HFFc6 (cell line): ENCODE results near the gene DUSP23. TPM values are rescaled to one million over a fixed set of nuclear protein-coding genes. Genes with fewer than 3 reads are reported as not detected.

Source experiments
- DNase-seq: peaks from one replicate; pipeline ENCODE4 v3.0.0-alpha.2; 2018
- H3K27ac Mint-ChIP-seq: 2 replicates; pipeline ENCODE4 v1.8.0; 2020; ENCODE audit warnings: mild to moderate bottlenecking, mixed read lengths
- H3K27me3 Mint-ChIP-seq: 2 replicates; pipeline ENCODE4 v1.8.0; 2021; ENCODE audit warnings: mild to moderate bottlenecking, moderate library complexity, mixed read lengths; ENCODE audit not compliant: insufficient read depth
- H3K36me3 Mint-ChIP-seq: 2 replicates; pipeline ENCODE4 v1.8.0; 2021; ENCODE audit warnings: low read depth, mixed read lengths
- H3K4me1 Mint-ChIP-seq: 2 replicates; pipeline ENCODE4 v1.8.0; 2020; ENCODE audit warnings: low read depth, mixed read lengths
- H3K4me3 Mint-ChIP-seq: 2 replicates; pipeline ENCODE4 v1.8.0; 2020; ENCODE audit warnings: mild to moderate bottlenecking, moderate library complexity, mixed read lengths
- H3K9me3 Mint-ChIP-seq: 2 replicates; pipeline ENCODE4 v1.8.0; 2020; ENCODE audit warnings: mild to moderate bottlenecking, mixed read lengths
- total RNA-seq, 6 experiments: library from RNA; stranded (reverse); fragmentation: NEBNext Ultra II Directional; extraction: Animal tissue kit (Norgen Biotek cat#: 25700); gene quantifications; 2 replicates in 1 of 6; 3 replicates in 5 of 6; pipeline ENCODE4 v1.2.3, GENCODE V29; 2021
- TF ChIP-seq, protein P1 (sequence below): fragments of 200-600 bp; sonication (generic); IDR thresholded peaks from 2 replicates; pipeline ENCODE4 v1.5.0; 2021; ENCODE audit warnings: antibody characterized with exemption, mild to moderate bottlenecking

Gene DUSP23
- total RNA-seq, 6 experiments from 2014 or later = 23.3 to 26.3 (median 23.5) TPM

DNA sequence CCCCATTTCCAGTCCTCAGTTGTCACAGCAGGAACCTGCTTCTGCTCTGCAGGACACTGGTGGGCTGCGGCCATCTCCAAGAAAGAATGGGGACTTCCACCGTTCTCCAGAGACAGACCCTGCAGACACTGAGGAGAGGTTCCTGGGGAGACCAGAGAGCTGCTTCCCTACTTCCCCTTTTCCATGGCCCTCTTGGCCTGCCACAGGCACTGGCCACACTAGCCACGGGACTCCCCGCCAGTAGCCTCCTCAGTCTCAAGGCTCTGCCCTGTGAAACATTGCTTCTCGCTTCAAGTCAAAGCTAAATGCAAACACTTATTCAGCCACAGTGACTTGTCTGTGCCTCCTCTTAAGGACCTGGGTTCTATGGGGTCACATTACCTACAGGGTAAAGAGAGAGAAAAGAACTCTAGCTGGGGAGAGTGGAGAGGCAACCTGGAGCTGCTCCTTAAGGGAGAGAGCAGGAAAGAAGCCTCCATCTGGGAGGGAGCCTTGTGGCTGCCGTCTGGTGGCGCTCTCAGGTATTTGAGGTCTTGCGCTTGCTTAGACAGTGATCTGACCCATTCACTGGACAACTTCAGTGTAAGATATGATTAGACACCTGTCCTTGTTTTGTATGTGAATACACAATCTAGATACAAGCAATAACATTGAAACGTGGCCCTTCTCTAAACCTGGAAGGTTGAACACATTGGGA lies 40.6 kb downstream of the DUSP23 start:
- Mint-ChIP-seq H3K4me3 (no peak overlapping the region), H3K27ac (no peak overlapping the region), H3K27me3 (peaks cover 13% of the 10 kb centered on the region), H3K36me3 (no peaks in the 10 kb centered on the region), H3K4me1 (peaks cover 49% of the 10 kb centered on the region), H3K9me3 (no peaks in the 10 kb centered on the region)
- no peak for DNase-seq
- TF ChIP-seq, protein P1, sequence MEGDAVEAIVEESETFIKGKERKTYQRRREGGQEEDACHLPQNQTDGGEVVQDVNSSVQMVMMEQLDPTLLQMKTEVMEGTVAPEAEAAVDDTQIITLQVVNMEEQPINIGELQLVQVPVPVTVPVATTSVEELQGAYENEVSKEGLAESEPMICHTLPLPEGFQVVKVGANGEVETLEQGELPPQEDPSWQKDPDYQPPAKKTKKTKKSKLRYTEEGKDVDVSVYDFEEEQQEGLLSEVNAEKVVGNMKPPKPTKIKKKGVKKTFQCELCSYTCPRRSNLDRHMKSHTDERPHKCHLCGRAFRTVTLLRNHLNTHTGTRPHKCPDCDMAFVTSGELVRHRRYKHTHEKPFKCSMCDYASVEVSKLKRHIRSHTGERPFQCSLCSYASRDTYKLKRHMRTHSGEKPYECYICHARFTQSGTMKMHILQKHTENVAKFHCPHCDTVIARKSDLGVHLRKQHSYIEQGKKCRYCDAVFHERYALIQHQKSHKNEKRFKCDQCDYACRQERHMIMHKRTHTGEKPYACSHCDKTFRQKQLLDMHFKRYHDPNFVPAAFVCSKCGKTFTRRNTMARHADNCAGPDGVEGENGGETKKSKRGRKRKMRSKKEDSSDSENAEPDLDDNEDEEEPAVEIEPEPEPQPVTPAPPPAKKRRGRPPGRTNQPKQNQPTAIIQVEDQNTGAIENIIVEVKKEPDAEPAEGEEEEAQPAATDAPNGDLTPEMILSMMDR = peak; percentile 15

DNA sequence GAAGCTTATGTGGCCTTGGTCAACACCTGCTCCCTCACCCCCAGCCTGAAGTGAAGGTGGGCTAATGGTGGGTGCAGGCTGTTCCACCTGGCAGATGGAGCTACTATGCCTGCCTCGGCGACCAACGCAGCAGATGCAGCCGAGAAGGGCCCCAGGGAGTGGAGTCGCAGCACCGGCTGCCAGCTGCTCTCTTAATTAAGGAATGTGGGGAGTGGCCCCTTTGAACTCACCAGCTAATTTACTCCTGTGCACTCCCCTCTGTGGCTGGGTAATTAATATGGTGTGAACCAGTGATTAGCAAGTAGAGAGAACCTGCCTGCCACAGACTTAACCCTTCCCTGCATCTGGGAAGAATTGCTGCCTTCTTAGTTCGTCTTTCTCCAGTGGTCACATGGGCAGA lies 42.6 kb downstream of the DUSP23 start:
- Mint-ChIP-seq H3K4me1 (peaks cover 55% of the 10 kb centered on the region), H3K36me3 (no peaks in the 10 kb centered on the region), H3K27me3 (peaks cover 16% of the 10 kb centered on the region), H3K27ac (no peak overlapping the region), H3K4me3 (no peak overlapping the region), H3K9me3 (no peaks in the 10 kb centered on the region)
- DNase-seq = no peak
- TF ChIP-seq, protein P1 = no peak

DNA sequence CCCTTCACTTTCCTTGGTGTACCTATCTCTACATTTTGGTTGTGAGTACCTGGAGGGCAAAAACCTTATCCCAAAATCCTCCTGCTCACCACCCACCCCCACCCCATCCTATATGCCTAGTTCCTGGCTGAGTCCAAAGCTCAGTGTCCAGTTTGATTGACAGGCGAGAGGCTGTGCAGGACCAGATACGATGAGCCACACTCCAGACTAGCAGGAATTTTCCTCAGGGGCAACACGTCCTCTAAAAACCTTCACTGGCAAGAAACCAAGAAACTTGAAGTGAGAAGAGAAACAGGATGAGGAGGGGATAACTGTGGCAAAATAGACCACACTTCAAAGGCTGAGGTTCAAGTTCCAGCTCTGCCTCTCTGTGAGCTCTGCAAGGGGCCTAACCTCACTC lies 44.8 kb downstream of the DUSP23 start:
- no peak overlapping the region for H3K27ac Mint-ChIP-seq
- H3K36me3 Mint-ChIP-seq = no peaks in the 10 kb centered on the region
- H3K4me3 Mint-ChIP-seq = no peak overlapping the region
- H3K4me1 Mint-ChIP-seq = peaks cover 73% of the 10 kb centered on the region
- peaks cover 16% of the 10 kb centered on the region for H3K27me3 Mint-ChIP-seq
- no peaks in the 10 kb centered on the region for H3K9me3 Mint-ChIP-seq
- no peak for DNase-seq
- TF ChIP-seq, protein P1 = no peak

DNA sequence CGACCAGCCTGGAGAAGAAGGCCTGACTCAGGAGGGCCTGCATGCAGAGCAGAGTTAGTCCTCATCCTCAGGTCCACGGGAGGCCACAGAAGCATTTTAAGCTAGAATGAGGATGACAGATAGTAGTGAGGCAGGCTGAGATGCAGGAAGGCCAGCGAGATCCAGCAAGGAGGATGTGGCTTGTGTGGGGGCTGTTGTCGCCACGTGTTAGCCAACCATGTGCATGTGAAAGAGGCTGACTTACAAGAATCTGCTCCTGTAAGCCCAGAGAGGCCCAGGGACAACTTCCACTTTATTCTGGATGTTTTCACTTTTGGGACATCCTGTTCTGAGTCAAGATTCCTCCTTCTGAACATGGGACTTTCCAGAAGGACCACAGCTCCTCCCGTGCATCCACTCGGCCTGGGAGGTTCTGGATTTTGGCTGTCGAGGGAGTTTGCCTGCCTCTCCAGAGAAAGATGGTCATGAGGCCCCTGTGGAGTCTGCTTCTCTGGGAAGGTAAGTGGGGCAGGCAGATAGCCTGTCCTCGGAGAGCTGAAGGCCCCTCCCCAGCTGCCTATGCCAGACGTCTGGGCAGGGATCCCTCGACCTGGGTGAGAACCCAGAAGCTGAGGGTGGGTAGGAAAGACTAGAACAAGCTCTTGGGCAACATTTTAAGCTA lies 45.8 kb downstream of the DUSP23 start, which contains the start of gene SLAMF8:
Gene SLAMF8, plus strand, starts transcription at position 433 of the 661 bp plus-strand sequence. Its CDS starts 26 bp downstream, at position 459.
- Mint-ChIP-seq H3K4me1 (peaks cover 75% of the 10 kb centered on the region), H3K4me3 (no peak within 1 kb of the TSS), H3K9me3 (no peaks in the 10 kb centered on the region), H3K27ac (peak within 1 kb of the TSS; percentile 18; the same call in 1 of the 2 replicates), H3K36me3 (no peaks in the 10 kb centered on the region), H3K27me3 (peaks cover 16% of the 10 kb centered on the region)
- TF ChIP-seq, protein P1 = no peak
- no peak for DNase-seq

DNA sequence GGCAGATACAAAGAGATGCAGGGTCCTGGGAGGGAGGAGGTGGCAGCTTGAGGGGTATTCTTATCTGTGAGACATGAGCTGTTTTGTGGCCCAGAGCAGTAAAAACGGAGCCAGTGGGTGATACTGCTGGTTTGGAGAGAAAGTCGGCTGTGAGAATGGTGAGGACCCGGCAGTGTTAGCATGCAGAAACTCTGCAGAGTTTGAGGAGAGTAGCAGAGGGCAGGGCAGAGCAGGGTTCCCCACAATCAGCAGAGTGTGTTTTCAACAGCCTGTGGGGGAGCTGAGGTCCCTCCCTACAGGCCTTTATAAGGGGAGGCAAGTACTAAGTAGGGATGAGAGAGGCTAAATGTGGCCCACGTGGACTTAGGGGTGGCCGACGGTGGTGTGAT lies 46.3 kb downstream of the DUSP23 start:
- DNase-seq = no peak
- TF ChIP-seq, protein P1 = no peak
- H3K4me3 Mint-ChIP-seq = no peak overlapping the region
- no peak overlapping the region for H3K27ac Mint-ChIP-seq
- H3K36me3 Mint-ChIP-seq = no peaks in the 10 kb centered on the region
- no peaks in the 10 kb centered on the region for H3K9me3 Mint-ChIP-seq
- peaks cover 78% of the 10 kb centered on the region for H3K4me1 Mint-ChIP-seq
- H3K27me3 Mint-ChIP-seq = peaks cover 12% of the 10 kb centered on the region
